GM19240 (cell line): Measurements from ENCODE around the gene ENOX1.

Experiments
- DNase-seq: peaks from one replicate; pipeline ENCODE4 v3.0.0; 2011; ENCODE audit warnings: low spot score; ENCODE audit not compliant: insufficient read length

Gene ENOX1

DNA sequence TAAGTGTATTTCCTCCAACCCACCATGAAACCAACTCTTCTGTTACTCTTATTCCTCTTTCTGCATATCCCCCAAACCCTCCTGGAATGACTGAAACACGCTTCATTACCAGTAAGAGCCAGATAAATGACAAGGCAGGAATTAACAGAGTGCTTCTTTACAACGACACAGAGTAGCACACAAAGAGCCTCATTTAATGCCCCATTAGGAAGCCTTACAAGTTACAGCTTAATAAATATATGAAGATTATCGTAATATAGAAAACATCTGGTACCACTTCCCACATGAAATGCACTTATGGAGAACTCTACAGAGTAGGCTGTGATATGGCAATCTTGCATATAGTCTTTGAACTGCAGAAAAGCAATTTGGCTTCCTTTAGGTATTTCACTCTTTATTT, 116.8 kb downstream of the ENOX1 start:
- DNase-seq: no peak

DNA sequence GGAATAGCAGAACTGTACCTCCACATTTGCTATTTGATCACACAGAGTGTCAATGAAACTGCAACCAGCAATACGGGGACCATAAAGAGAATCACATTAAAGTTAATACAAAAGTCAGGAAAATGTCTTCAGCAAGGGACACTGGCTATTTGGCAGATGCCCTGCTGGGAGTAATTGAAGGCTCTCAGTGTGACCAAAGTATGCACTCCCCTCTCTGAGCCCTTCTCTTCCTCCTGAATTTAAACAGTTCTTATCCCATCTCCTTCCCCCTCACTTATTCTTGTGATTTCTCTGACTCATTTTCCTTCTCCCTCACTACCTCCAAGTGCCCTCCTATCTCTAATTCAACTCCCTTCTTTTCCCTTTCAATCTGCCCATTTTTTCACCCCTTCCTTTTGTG, 117.7 kb downstream of the ENOX1 start:
- DNase-seq: no peak

DNA sequence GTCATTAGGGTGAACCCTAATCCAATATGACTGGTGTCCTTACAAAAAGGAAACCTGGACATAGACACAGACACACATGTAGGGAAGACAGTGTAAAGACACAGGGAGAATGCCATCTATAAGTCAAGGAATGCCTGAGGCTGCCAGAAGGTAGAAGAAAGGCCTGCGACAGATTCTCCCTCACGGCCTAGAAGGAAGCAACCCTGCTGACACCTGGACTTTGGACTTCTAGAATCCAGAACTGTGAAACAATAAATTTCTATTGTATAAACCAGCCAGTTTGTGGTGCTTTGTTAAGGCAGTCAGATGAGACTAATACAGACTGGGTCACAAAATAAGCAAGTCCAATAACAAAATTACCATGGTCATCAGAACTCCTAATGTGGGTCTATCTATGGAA, 120.4 kb downstream of the ENOX1 start:
- no peak for DNase-seq

DNA sequence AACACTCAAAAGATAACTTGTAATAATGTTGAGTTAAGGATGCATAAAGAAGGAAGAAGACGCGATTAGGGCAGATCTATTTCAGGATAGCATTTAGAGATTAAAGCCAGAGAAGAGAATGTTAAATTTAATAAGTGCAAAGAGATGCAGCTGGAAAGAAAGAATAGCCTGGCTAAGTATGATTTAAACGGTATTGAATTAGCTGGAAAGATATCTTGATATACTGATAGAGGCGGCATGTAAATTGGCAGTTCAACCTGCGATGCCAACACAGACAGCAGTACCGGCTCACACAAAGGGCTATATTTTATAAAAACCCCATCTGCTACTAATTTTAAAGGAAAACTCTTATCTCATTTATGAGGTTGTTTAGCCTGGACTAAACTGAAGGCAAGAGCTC, 121.4 kb downstream of the ENOX1 start:
- DNase-seq: no peak

DNA sequence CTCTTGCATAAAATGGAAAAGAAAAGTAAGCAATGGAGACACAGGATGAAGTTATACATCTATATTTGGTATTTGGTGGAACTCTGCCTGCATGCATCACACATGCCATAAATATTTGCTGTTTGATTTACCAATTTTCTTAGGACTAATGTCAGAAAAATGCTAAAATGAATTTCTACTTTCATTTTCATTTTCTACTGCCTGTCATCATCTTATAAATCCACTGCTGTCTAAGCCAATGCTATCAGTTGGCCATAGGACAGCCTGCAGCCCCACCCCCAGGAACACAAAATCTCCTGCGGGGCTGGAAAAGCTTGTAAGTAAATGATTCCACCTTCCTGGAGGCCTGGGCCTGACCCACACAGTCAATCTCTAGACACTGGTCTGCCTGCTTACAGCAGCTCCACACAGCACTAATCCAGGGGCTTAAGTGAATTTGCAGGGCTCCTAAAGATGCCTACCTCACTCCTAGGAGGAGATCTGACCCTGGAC, 122.0 kb downstream of the ENOX1 start:
- DNase-seq: no peak

DNA sequence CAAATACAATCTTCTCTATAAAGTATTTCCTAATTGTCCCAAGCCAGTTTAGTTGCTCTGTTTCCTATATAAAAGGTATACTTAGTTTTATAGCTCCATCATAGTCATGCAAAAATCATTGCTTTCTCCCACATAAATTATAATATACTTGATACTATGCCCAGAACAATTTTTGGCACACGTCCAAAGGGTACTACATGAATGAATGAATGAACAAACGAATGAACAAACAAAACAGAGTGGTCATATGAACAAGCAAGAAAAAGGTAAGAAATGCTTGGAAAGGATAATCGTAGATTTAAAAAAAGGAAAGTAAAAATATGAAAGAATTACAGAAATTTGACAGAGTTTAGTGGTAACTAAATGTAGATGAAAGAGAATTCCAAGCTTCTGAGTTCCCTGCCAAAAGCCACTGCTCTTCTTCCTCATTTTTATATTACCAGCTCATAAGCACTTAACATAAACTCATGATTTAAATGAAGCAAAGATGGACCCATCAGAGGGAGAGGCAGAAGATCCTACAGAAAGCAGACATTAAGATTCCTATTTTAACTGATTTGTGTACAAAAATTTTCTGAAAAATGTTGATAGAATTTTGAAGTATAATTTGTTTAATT, 123.2 kb downstream of the ENOX1 start:
- DNase-seq: no peak

DNA sequence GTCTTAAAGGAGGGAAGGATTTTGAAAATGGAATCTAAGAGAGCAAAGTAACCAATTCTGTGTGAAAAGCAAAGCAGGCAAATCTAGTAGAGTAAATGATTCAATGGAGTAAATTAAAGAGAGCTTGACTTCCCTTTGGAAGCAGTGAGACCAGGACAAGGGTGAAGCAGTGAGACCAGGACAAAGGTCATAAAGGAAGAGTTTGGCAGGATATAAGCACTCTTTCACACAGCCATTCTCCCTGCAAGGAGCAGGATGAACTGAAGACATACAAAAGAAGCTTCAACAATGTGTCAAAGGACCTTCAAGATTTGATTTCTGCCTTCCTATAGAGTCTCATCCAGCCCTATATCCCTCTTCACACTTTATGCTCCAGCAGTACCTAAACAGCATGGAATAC, 123.8 kb downstream of the ENOX1 start:
- DNase-seq: no peak

DNA sequence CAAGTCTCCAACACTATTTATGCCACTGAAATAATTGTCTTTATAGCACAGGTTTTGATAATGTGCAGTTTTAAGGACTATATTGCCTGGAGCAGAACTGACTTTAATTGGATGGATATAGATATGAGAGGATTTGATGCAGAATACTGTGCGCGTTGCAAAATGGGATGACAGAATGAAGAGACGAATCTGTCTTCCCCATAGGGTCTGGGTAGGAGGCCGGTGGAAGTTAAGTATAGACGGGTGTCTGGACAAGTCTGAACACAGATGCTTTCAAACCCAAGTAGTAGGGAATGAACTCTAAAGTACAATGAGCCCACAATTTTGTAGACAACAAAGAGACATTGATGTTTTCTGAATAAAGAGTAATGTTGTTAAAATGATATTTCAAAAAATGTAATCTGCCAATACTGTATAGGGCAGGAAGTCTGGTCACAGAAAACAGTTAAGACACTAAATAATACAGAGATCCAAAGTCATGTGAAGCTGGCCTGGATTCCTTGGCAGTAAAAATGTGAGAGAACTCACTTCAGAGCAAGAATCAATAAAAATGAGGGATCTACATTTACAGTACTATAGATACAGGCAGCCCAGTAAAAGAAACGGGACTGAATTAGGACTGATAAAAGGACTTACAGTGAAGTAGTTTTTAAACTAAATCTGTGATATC, 125.5 kb downstream of the ENOX1 start:
- no peak for DNase-seq

DNA sequence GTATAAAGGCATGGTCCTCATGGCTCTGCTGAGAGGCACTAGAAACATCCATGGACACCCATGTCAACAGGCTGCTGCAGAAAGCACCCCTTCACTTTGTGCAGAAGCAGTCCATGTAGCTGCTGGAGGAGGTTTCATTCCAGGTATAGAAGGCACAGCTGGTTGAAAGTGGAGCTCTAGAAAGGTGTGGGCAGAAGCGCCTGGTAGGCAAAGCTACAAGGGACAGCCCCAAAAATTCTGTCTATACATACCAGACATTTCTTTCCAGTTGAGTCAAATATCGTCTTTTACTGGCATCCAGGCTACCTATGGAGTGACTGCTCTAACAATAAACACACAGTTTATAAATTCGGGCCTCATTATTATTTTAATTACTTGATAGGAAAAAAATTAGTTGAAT, 129.3 kb downstream of the ENOX1 start:
- DNase-seq: no peak

DNA sequence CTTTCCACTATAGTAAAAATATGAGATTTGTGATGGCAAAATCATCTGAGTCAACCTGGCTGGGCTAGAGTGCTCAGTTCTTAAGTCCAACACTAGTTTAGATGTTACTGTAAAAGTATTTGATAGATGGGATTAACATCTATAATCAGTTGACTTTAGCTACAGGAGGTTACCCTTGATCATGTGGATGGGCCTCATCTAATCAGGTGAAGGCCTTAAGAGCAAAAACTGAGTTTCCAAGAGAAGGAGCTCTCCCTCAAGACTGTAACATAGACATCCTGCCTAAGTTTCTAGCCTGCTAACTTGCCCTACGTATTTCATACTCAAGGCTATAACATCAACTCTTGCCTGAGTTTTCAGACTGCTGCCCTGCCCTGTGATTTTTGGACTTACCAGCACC, 132.8 kb downstream of the ENOX1 start:
- no peak for DNase-seq

DNA sequence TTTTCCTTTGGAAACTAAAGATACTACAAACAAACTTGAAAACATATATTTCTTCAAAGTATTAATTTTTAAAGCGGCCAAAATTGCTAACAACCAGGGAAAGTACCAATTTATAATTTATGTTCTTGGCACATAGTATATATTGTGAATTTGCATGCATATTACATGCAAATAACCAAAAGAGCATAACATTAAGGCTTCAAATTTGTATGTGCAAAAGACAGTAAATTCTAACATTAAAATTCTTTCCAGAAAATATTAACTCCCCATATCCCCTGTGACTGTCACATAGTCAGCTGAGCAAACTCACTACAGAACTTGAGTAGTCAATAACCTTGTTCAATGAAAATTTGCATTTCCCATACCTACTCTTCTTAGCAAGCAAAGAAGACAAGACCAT, 133.4 kb downstream of the ENOX1 start:
- DNase-seq: no peak

DNA sequence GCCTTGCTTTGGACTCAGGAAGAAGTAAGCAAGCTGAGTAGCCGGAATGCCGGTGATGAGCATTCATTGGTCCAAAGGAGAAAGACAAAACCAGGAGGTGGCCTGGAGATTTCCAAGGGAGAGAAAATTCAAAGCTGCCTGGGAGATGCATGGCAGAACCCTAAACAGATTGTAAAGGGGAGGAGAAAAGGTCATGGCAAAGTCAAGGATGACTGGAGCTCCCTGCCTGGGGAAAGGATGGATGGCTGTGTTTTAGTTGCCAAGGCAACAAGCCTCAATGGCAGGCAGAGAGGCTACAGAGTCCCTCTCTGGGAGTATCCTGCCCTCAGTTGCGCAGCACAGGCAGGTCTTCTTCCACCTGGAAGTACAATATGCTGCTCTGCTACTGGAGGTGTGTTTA, 134.0 kb downstream of the ENOX1 start:
- DNase-seq: no peak

DNA sequence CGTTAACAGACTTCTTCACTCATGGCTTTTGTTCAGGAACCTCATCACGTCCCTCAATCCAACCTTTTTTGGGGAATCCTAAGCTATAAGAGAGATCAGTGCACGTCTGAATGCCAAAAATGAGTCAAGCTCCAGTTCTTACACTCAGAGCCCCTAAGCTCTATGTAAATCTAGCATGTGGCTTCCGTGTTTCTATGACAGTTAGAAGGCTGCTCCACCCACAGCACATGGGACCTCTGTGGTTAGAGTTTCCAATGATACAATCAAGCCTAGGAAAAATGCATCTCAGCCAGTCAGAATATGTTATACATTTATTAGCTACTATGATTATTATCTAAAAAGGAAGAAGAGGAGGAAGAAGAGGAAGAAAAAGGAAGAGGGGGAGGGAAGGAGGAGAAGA, 135.9 kb downstream of the ENOX1 start:
- no peak for DNase-seq

DNA sequence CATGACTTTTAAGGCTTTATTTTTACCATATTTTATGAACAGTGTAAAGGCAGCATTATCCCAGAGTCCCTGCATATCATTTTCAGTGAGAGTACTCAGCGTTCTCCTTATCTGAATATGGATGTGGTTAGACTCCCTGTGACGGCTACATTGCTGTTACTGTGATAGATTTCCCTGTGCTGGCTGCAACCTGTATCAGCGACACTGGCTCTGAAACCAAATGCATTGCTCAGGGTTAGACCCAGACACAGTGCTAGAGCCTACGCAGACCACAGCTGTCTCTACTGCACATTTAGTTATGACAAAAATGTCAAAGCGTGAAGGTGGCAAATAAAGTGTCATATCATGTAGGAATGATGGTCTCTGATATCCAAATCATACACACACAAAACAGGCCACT, 138.0 kb downstream of the ENOX1 start:
- DNase-seq: no peak

DNA sequence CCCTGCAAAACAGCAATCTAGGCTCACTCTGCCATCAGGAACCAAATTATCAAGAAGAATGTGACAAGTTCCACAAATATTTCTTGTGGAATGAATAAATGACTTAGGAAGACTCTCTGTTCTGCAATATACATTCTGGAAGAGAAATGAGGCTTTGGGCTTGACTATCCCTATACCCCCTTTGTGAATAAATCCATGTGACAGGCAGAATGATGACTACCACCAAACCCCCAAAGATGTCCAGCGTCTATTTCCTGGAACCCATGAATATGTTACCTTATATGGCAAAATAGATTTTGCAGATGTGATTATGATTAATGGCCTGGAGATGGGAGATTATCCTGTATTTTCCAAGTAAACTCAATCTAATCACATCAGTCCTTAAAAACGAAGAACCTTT, 139.3 kb downstream of the ENOX1 start:
- no peak for DNase-seq

DNA sequence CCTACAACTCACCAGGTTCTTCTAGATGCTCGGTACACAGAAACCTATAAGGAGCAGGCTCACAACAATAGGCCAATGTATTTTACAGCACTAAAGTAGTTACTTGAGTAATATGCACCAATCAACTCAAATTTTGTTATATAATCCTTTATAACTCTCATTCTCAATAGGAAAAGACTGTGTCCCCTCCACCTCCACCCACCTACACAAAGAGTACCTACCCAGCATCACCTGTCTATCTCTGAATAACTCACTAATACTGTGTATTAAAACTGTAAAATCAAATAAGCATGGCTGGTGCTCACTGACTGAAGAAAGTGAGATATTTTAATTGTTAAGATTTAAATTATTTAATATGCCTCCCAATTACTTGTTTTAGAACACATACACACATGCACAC, 146.3 kb downstream of the ENOX1 start:
- no peak for DNase-seq

DNA sequence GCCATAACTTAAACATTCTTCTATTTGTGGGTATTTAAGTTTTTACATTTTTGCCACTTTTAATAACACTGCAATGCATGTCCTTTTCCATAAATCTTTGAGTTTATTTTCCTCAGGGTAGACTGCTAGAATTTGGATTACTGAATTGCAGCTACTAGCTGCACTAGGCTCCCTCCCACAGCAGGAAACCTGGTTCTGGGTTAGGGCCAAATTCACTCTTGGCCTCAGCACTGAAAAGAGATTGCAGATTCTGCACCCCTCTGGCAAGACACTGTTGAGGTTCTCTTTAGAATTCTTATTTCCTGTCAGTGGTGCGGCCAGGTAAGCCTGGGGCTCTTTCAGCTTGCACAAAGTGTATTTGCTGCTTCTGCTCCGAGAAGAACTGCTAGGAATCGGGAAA, 155.7 kb downstream of the ENOX1 start:
- no peak for DNase-seq

DNA sequence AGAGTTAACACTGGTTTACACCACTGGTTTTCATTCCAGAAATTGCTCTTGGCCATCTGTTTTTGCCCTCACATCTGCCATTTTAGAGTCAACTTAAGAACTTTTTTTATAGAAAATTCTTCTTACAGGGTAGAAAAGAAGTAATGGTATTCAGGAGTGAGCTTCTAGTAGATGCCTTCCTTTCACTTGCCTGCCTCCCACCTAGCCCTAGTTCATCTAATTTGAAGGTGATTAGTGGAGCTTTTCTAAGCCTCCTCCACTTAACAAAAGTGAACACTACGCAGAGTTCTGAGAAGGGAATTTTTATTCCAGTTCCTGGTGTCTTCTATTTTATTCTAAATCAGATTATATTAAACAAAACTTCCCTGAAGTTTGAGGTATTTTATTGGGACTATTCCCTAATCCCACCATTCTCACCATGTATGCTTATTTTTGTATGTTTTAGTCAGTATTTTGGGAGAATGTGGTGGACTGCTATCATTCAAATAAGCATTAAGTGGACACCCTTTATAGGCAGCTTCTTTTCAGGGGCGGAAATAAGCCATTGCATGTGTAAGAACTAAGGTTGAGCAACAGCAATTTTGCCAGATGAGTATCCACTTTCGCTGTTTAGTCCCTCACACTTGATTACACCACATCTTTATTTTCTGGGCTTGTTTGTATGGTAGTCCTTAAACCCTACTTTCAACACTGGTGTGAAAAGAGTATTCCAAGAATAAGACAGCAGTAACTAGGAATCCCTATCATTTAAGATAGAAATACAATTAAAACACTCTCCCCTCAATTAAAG, 156.9 kb downstream of the ENOX1 start:
- DNase-seq: no peak

DNA sequence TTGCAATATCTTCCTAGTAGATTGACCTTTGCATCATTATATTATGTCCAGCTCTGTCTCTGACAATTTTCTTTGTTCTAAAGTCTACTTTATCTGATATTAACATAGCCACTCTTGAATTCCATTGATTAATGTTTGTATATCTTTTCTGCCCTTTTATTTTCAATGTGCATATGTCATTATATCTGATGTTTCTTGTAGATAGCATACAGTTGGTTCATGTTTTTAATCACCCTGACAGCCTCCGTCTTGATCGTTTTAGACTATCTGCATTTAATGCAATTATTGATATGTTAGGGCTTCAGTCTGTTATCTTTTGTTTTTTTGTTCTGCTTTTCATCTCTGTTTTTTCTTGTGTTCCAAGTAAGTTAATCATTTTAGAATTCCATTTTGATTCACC, 159.8 kb downstream of the ENOX1 start:
- DNase-seq: no peak

DNA sequence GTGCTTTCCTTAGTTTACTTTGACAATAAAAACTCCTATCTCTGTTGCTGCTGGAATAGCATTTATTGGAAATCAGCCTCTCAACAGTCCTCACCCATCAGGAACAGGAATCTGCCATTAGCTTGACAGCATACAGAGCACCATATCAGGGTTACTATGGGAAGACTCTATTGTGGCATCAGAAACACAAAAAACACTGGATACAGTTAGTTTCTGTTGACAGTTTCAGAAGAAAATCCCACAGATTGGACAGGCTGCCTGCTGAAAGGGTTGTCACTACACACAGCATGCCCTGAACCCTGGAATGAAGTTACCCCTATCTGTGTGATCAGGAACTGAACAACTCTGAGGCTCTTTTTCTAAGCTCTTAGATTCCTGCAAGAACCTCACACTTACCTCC, 172.7 kb downstream of the ENOX1 start:
- no peak for DNase-seq

DNA sequence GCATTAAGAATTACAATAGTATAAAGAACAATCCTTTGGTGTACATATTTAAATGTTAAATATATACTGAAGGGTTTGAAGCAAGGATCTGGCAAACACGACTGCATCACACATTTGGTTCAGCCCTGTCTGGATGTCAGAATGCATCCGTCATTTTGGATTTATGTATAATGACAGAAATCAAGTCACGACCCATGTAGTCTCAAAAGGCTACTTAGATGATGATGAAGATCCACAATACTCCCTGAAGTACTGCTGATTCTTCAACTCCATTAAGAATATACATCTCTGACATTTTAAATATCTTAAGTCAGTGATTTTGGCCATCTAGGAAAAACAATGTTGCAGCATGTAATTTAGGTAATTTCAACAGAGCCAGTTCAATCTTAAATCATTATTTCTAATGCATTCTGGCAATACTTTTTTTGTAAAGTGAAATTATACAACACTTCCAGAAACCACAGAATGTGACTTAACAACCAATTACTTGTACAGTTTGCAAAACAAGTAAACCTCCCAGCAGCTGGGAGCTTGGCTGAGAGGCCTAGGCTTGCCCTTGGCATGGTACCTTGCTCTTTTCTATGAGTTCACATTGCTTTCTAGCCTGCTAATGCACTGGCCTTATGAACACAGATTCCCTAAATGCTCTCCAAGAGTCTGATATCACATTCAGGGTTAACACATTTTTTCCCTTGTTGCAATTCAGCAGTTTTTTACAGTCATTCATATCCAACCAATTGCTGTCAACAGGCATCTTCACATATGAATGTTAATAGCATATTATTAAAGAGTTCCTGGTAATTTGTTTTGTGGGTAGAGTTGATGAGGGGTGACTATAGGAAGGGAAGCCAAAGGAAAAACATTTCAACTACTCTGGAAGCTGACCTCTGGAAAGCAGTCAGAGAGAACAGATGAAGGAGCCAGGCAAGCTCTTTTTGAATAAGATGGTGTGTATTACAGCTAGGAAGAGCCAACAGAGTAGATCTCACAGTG, 175.2 kb downstream of the ENOX1 start:
- no peak for DNase-seq
